GM18526 (cell line): ENCODE measurements around the gene TSPAN14.

Source experiments
- POLR2A ChIP-seq: IDR thresholded peaks from 3 replicates; pipeline ENCODE4 v1.6.1; 2011; ENCODE audit not compliant: insufficient read length; ENCODE audit errors: extremely low read depth

The TSPAN14 gene

DNA sequence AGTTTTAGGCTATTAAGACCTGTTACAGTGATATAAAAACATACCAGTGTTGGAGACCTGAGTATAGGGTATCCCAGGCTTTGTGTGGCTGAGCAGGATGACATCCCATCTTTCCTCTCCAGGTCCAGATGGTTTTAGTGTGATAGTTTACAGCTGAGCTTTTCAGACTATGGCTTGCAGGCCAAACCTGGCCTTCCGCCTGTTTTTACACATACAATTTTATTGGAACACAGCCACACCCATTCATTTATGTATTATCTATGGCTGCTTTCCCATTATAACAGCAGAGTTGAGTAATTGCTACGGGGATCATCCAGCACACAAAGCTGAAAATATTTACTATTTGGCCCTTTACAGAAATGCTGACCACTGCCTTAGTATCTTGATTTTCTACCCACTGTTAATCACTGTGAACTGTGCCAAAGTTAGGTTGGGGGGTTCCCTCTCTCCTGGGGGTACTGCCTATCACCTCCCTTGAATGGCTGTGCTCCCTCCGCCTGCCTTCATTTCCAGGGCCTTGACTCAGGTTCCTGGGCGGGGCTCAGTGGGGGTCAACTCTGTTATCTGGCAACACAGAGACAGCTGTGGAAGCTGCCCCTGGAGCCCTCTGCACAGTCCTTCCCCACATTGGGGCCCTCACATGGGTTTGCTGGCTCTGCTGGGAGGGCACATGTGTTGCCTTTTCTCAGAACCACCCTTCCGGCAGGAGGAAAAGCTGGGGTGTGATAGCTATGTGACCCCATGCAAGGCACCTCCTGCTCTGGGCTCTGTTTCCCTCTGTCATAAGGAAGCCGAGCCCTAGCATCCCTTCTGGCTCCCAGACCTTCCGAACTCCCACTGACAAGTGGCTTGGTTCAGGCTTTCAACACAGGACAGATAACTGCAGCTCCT is 43.3 kb downstream of the TSPAN14 start:
- TF ChIP-seq POLR2A = no peak

DNA sequence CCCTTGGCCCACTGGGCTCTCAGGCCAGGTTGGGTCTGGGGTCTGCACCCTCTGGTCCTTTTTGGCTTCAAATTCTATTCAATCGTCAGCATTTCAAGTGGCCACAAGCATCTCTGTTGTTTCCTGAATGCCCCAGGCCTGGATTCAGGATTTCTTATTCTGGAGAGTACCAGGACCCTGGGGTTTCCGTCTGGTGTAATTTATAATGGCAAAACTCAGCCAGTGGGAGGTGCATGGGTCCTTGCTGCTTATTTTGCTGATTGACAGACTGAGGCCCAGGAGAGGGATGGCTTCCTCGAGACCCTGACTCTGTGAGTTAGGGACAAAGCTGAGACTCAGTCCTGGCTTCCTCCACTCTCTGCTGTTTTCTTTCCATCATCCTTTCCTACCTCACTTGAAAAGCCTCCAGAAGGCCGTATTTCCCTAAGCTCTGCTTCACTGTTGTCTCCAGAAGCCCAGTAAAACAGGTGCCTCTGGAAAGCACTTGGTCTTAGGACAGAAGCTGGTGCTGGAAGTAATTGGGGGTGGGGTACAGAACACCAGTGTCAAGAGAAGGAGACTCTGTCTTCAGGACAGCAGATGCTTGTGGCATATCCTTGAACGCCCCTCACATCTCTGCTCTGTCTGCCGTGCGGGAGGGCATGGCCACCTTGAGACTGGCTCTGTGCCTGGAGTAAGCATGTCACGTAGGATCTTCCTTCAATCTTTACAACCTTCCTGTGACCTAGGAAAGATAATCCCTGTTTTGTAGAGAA is 44.1 kb downstream of the TSPAN14 start:
- TF ChIP-seq POLR2A = no peak

- no peak for TF ChIP-seq POLR2A
Observed at GRCh38 chr10:80498833-80499741, 45.0 kb downstream of the TSPAN14 start.

- TF ChIP-seq POLR2A = no peak
Observed at GRCh38 chr10:80500572-80501380, 46.7 kb downstream of the TSPAN14 start.

DNA sequence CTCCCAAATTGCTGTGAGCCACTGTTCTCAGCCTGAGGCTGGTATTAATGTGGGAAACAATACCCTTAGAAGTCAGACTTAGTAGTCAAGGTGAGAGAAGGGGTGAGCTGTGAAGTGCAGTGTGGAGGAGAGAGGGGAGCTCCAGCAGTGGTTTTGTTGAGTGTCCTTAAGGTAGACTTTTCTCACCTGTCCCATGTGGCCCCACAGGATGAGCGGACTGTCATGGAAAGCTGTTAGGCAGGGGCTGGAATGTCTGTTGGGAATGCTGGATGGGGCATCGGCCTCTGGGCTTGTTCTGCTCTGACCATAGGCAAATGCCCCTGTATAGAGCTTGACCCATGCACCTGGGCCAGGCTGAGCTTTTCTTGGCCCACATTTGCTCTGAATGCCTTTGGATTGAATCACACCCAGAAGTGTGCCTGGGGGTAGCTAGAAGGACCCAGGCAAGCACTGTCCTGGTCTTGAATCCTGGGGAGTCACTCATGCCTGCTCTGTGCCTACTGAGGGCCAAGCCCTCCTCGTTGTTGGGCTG is 47.3 kb downstream of the TSPAN14 start:
- TF ChIP-seq POLR2A = no peak

- no peak for TF ChIP-seq POLR2A
Observed at GRCh38 chr10:80501913-80502521, 47.9 kb downstream of the TSPAN14 start.

DNA sequence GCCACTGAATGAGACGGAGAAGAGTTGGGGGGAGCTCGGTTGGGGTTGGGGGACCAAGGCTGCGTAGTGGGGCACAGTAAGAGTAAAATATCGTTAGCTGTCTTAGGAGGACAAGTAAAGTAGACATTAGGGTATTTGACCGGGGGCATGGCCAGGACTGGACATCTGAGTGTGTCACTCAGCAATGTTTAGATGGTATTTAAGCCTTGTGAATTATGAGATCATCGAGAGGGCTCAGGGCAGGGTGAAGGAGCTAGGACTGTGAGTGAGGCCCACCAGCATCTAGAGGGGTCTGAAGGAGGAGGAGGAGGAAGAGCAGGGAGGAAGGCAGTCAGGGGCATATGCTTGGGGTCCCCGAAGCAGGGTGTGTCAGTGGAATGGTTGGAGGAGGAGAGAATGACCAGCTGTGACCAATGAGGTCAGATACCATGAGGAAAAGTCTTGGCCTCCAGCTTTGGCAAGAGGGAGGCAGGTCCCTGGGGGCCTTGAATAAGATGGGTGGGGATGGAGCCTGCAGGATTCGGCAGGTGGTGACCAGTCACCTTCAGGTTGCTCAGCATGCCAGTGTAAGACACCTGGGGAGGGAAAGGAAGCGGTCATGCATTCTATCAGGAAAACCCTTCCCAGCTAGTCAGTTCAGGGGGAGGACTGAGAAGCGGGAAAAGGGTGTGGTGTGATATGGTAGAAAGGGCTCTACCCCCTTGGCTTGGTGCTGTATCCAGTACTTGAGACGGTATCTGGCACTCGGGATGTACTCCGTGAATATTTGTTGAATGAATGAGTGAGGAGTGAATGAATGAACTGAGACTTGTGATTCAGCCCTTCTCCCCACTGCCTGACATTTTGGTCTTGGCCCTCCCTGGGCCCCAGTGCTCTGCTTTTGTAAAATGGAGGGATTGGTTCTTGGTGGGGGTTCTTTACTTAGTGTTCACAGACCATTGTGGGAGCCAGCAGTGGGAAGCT is 48.8 kb downstream of the TSPAN14 start:
- TF ChIP-seq POLR2A = no peak

- no peak for TF ChIP-seq POLR2A
Observed at GRCh38 chr10:80503584-80504157, 49.6 kb downstream of the TSPAN14 start.

DNA sequence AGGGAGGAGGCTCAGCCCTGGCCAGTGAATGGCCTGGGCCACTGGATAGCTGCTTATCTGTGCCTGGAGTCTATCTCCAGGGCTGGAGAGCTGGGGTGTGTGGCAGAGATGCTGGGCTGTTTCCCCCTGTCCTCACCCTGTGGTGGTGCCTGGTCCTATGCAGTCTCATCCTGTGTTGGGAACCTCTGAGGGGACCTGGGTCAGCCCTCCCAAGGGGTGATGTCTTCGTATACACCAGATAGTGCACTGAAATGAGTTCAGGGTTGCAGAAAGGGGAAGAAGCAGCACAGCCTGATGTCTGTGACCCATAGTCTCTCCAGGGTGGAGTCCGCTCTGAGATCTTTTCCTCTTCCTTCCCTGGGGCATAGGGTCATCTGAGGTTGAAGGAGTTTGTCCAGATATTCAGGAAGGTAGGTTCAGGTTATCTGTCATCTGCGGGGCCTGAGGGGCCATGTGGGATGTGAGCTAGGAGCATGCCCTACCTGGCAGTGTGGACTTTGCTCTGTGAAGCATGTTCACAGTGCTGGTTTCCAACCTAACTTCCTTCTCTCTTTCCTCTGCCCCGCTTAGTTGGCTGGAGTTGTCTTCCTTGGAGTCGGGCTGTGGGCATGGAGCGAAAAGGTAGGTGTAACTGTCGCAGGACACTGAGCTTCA is 50.2 kb downstream of the TSPAN14 start:
- no peak for TF ChIP-seq POLR2A

DNA sequence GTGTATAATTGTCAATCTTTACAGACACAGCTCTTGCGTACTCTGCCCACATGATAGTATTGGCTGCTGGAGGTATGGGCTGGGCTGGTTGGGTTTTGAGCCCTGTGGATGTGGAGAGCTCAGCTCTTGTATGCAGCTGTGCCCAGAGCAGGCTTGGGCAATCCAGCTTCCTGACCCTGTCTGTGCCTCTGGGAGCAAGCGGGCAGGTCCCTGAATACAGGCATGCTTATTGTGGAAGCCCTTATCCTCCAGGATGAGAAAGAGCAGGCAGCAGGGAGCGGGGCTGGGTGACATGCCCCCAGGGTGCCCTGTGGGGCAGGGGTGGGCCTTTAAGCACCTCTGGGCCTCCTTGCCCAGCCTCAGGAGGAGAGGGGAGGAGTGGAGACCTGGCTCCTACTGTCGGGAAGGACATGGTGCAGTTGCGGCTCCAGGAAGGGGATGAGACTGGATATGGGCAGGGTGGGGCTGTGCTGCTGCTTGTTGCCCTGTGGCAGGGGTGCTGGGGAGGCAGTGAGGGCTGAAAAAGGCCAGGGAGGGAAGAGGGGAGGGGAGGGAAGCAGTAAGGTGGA is 50.9 kb downstream of the TSPAN14 start:
- no peak for TF ChIP-seq POLR2A

GRCh38 chr10:80506189-80506575 is 52.1 kb downstream of the TSPAN14 start:
- no peak for TF ChIP-seq POLR2A

GRCh38 chr10:80506836-80507487 is 52.9 kb downstream of the TSPAN14 start:
- TF ChIP-seq POLR2A = no peak
